Ascending aorta (tissue), 2 donors: ENCODE data around the gene JAG2. TPM values are rescaled to one million over a fixed set of nuclear protein-coding genes. Genes with fewer than 3 reads are reported as not detected.

Source experiments
- DNase-seq, 2 donors: peaks; one replicate each; pipeline ENCODE4 v3.0.0-alpha.2; 2019; ENCODE audit warnings: low spot score in 2 of 2
- H3K27ac ChIP-seq, 2 donors: fragments of 200-600 bp; sonication (generic); one replicate each; pipeline ENCODE4 v1.5.1; 2016 to 2017; ENCODE audit warnings: mild to moderate bottlenecking in 1 of 2
- H3K27me3 ChIP-seq: fragments of 200-600 bp; sonication (generic); one replicate; pipeline ENCODE4 v1.5.1; 2017
- H3K36me3 ChIP-seq, 2 donors: fragments of 200-600 bp; sonication (generic); one replicate each; pipeline ENCODE4 v1.5.1; 2016
- H3K4me1 ChIP-seq, 2 donors: fragments of 200-600 bp; sonication (generic); one replicate each; pipeline ENCODE4 v1.5.1; 2016 to 2017; ENCODE audit warnings: mild to moderate bottlenecking in 1 of 2
- H3K4me3 ChIP-seq, 2 donors: fragments of 200-600 bp; sonication (generic); one replicate each; pipeline ENCODE4 v1.5.1; 2016 to 2017; ENCODE audit warnings: mild to moderate bottlenecking in 1 of 2
- H3K9me3 ChIP-seq, 2 donors: fragments of 200-600 bp; sonication (generic); one replicate each; pipeline ENCODE4 v1.5.1; 2016
- intact Hi-C: fragments of 100-400 bp; cut with DNase I; formaldehyde crosslinking; loops from one replicate; pipeline ENCODE4 v1.15.1; 2023
- total RNA-seq: library from RNA; depleted of rRNA; stranded (reverse); fragments of >200 nt; gene quantifications from one replicate; pipeline ENCODE4 v1.1.0, GENCODE V29; 2016
- TF ChIP-seq, protein P1 (sequence below), 3 experiments: fragments of 200-600 bp in 2 of 3; fragments of 450-650 bp in 1 of 3; sonication (generic) in 2 of 3; IDR thresholded peaks; one replicate each; pipeline ENCODE4 v1.5.1; 2016 to 2019; ENCODE audit warnings: antibody characterized with exemption in 3 of 3, mild to moderate bottlenecking in 1 of 3, moderate library complexity in 1 of 3

The JAG2 gene
- total RNA-seq, 1 donor from 2014 or later: 35.5 TPM

DNA sequence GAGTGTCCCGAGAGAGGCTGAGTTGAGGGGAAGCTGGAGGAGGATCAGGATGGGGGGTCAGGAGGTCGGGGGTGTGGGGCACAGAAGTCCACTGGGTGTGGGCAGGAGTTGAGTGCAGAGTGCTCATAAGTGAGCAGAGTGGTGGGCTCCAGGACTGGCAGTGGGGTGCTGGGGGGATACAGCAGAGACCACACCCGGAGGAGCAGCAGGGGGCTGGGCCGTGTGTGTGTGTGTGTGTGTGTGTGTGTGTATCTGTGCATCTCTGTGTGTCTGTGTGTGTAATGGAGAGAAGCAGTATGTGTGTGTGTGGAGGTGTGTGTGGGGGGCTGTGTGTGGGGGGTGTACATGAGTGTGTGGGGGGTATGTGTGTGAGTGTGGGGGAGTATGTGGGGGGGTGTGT lies 17.4 kb upstream of the JAG2 start:
- DNase-seq: no peak
- H3K36me3 ChIP-seq: no peaks in the 10 kb centered on the region
- intact Hi-C loops: no loop called here
- no peaks in the 10 kb centered on the region for H3K27me3 ChIP-seq
- H3K4me1 ChIP-seq: no peaks in the 10 kb centered on the region
- peaks cover 0 to 5% of the 10 kb centered on the region in 2 donors for H3K9me3 ChIP-seq
- H3K27ac ChIP-seq: no peak overlapping the region
- H3K4me3 ChIP-seq: no peak overlapping the region
- TF ChIP-seq, protein P1, sequence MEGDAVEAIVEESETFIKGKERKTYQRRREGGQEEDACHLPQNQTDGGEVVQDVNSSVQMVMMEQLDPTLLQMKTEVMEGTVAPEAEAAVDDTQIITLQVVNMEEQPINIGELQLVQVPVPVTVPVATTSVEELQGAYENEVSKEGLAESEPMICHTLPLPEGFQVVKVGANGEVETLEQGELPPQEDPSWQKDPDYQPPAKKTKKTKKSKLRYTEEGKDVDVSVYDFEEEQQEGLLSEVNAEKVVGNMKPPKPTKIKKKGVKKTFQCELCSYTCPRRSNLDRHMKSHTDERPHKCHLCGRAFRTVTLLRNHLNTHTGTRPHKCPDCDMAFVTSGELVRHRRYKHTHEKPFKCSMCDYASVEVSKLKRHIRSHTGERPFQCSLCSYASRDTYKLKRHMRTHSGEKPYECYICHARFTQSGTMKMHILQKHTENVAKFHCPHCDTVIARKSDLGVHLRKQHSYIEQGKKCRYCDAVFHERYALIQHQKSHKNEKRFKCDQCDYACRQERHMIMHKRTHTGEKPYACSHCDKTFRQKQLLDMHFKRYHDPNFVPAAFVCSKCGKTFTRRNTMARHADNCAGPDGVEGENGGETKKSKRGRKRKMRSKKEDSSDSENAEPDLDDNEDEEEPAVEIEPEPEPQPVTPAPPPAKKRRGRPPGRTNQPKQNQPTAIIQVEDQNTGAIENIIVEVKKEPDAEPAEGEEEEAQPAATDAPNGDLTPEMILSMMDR (IDR thresholded peaks at IDR 0.05): no peak

DNA sequence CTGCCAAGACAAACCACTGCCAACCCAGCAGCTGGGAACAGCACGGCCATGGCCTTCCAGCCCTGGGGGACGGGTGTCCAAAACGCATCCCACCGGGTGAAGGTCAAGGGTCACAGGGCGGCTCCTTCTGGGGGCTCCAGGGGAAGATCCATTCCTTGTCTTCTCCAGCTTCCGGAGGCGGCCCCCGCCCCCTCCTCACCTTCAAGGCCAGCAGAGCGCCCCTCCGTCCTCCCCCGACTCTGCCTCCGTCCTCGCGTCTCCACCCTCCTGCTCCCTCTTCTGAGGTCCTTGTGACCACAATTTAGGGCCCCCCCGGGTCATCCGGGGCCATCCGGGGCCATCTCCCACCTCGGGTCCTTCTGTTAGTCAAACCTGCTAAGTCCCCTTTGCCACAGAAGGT lies 16.4 kb upstream of the JAG2 start:
- Histone ChIP-seq H3K27me3 (no peaks in the 10 kb centered on the region), H3K4me3 (no peak overlapping the region), H3K9me3 (peaks cover 0 to 5% of the 10 kb centered on the region in 2 donors), H3K36me3 (no peaks in the 10 kb centered on the region), H3K27ac (no peak overlapping the region), H3K4me1 (no peaks in the 10 kb centered on the region)
- intact Hi-C loops: no loop called here
- DNase-seq: no peak
- TF ChIP-seq, protein P1 (IDR thresholded peaks at IDR 0.05): no peak

DNA sequence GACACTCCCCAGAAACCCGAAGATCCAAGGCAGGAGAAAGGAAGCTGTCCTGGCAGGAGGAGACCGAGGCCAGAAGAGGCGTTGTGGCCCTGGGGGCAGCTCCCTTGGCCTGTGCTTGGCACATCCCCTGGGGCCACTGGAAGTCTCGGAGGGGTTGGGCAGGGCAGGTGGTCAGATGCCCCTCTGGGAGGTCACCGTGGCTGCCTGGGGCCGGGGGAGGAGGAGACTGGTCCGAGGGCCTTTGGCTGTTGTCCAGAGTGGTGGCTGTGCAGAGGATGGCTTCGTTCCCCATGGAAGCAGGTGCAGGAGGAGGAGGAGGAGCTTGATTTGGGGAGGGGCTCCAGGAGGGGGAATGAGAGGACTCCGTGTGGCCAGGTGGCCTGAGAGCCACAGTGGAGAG lies 15.9 kb upstream of the JAG2 start:
- no peaks in the 10 kb centered on the region for H3K4me1 ChIP-seq
- TF ChIP-seq, protein P1 (IDR thresholded peaks at IDR 0.05): no peak
- no peak overlapping the region for H3K27ac ChIP-seq
- H3K27me3 ChIP-seq: no peaks in the 10 kb centered on the region
- H3K4me3 ChIP-seq: no peak overlapping the region
- no peak for DNase-seq
- peaks cover 0 to 5% of the 10 kb centered on the region in 2 donors for H3K9me3 ChIP-seq
- intact Hi-C loops: no loop called here
- H3K36me3 ChIP-seq: no peaks in the 10 kb centered on the region

DNA sequence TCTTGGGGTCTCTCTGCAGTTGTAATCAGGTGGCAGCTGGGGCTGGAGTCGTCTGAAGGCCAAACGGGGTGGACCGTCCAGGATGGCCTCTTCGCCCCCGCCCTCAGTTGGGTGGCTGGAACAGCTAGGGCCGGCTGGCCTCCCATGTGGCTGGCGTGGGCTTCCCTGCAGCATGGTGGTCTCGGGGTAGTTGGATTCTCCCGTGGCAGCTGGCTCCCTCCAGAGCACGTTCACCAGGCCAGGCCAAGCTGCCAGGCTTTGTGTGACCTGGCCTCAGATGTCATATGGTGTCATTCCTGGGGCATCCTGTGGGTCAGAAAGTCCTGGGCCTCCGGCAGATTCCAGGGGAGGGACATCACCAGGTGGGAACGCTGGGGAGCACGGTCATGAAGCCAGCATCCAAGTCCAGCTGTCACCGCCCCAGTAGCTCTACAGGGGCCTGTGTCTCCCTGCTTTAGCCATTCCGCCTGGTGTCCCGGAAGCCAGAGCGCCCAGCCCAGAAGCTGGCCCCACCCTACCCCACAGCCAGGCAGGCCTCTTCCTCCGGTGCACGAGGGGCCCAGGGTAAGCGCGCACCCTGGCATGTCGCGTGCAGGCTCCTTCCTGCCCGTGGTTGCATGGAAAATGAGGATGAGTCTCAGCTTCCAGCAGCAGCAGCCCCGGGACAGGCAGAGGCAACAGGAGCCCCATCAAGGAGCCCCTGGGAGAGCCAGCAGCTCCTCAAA lies 13.9 kb upstream of the JAG2 start:
- intact Hi-C loops: no loop called here

DNA sequence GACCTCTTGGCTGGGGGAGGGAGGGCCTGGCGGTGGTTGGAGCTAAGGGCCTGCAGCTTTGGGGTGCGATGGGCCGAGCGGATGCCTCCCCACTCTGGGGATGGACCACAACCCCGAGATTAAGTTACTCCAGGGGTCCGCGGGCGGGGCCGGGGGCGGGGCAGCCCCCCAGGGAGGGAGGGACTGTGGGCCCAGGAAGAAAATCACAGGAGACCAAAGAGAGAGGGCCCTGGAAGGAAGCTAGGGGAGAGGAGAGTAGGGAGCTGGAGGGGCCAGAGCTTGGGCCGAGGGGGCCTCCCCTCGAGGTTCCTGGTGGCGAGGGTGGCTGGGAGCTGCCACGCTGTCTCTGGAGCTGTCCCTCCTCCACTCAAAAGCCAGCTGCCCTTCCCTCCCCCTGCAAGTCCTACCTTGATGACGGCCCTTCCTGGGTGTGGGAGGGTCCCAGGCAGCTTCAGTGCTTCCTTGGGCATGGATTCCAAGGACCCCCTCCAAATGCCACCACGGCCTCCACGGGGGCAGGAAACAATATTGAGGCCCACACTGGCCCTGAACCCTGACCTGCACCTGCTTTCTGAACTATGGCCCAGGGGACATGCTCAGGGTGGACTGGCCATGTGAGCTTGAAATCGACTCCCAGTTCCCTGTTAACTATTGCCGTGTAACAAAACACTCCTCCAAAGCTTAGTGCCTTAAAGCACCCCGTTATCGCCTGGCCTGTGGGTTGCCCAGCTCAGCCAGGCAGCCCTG lies 13.1 kb upstream of the JAG2 start:
- intact Hi-C loops: no loop called here
- H3K36me3 ChIP-seq: no peaks in the 10 kb centered on the region
- no peak for DNase-seq
- no peak overlapping the region for H3K27ac ChIP-seq
- peak overlapping the region; percentile 57 to 62 for H3K4me3 ChIP-seq
- TF ChIP-seq, protein P1 (IDR thresholded peaks at IDR 0.05): no peak
- no peaks in the 10 kb centered on the region for H3K4me1 ChIP-seq
- H3K9me3 ChIP-seq: no peaks in the 10 kb centered on the region
- H3K27me3 ChIP-seq: no peaks in the 10 kb centered on the region

More for the DNA sequence above, 13.9 kb upstream of the JAG2 start:
- Histone ChIP-seq H3K4me1 (no peaks in the 10 kb centered on the region), H3K9me3 (no peaks in the 10 kb centered on the region), H3K27ac (no peak overlapping the region), H3K36me3 (no peaks in the 10 kb centered on the region), H3K4me3 (no peak overlapping the region), H3K27me3 (no peaks in the 10 kb centered on the region)
- no peak for DNase-seq
- TF ChIP-seq, protein P1 (IDR thresholded peaks at IDR 0.05): no peak
